K562 (cell line): ENCODE results near the gene PARD3.

Source experiments
- CBFA2T2 ChIP-seq: fragments of 450-650 bp; conservative IDR thresholded peaks from 2 replicates; pipeline ENCODE4 v1.6.1; 2017; ENCODE audit warnings: mild to moderate bottlenecking
- HMG20A ChIP-seq: fragments of 450-650 bp; formaldehyde crosslinking; conservative IDR thresholded peaks from 2 replicates; pipeline ENCODE4 v1.4.0; 2020; ENCODE audit warnings: mild to moderate bottlenecking, mixed read lengths
- MCM5 ChIP-seq: fragments of 450-650 bp; IDR thresholded peaks from 2 replicates; pipeline ENCODE4 v1.6.1; 2016; ENCODE audit warnings: low read depth
- PHF8 ChIP-seq: fragments of 200-600 bp; sonication (generic); IDR thresholded peaks from 2 replicates; pipeline ENCODE4 v1.6.1; 2012; ENCODE audit warnings: mixed run types, mild to moderate bottlenecking, inconsistent platforms, low read length, moderate library complexity, borderline replicate concordance
- TEAD4 ChIP-seq, 2 experiments: sonication (generic) in 1 of 2; formaldehyde crosslinking in 1 of 2; IDR thresholded peaks; 2 replicates each; pipeline versions ENCODE4 v1.6.1 to v1.8.0; 2012 to 2022; ENCODE audit warnings: borderline replicate concordance in 1 of 2, inconsistent platforms in 1 of 2, low read length in 1 of 2, mild to moderate bottlenecking in 1 of 2, missing genetic modification reagents in 1 of 2
- YY1 ChIP-seq, 3 experiments: IDR thresholded peaks; 2 replicates each; pipeline ENCODE4 v1.6.1; 2011; ENCODE audit warnings: low read length in 2 of 3, mild to moderate bottlenecking in 2 of 3, moderate library complexity in 2 of 3, borderline replicate concordance in 1 of 3, control low read depth in 1 of 3, low read depth in 1 of 3; ENCODE audit not compliant: insufficient read depth in 3 of 3, insufficient replicate concordance in 2 of 3, control insufficient read depth in 1 of 3, insufficient read length in 1 of 3; ENCODE audit errors: extremely low read depth in 1 of 3
- TF ChIP-seq, protein P1 (sequence below), 3 experiments: IDR thresholded peaks in 2 of 3; conservative IDR thresholded peaks in 1 of 3; 2 replicates each; pipeline ENCODE4 v1.5.1; 2011 to 2012; ENCODE audit warnings: low read length in 3 of 3, mild to moderate bottlenecking in 3 of 3, control low read depth in 2 of 3, improper control_type of control experiment in 1 of 3, inconsistent platforms in 1 of 3, low read depth in 1 of 3, mixed read lengths in 1 of 3, moderate library complexity in 1 of 3; ENCODE audit not compliant: insufficient read depth in 2 of 3
- TF ChIP-seq, protein P2 (sequence below), 2 experiments: fragments of 450-650 bp; formaldehyde crosslinking in 1 of 2; IDR thresholded peaks; 2 replicates each; pipeline versions ENCODE4 v1.4.0 to v1.6.1; 2014 to 2020; ENCODE audit warnings: mild to moderate bottlenecking in 2 of 2, borderline replicate concordance in 1 of 2, low read depth in 1 of 2
- TF ChIP-seq, protein P3 (sequence below): sonication (generic); formaldehyde crosslinking; IDR thresholded peaks from 2 replicates; pipeline ENCODE4 v1.9.0; 2022; ENCODE audit warnings: mild to moderate bottlenecking, missing genetic modification reagents

DNA sequence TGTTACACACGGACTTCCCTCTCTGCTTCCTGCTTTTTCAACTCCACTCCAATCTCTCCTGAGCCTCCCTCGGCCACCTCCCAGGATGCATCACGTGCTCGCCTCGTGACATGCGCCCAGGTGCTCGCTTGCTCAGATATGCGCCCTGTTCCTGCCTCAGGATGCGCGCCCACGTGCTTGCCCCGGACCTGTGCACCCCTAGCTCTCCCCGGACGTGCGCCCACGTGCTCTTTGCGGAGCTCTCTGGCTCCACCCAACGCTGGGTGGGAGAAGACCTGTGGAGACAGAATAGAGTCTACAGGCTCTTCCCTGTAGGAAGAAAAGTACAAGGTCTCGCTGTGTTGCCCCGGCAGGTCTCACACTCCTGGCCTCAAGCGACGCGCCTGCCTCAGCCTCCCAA is 23.1 kb downstream of the PARD3 start:
- no peak for TF ChIP-seq HMG20A (CRISPR knock-in tag)
- TF ChIP-seq, protein P1, sequence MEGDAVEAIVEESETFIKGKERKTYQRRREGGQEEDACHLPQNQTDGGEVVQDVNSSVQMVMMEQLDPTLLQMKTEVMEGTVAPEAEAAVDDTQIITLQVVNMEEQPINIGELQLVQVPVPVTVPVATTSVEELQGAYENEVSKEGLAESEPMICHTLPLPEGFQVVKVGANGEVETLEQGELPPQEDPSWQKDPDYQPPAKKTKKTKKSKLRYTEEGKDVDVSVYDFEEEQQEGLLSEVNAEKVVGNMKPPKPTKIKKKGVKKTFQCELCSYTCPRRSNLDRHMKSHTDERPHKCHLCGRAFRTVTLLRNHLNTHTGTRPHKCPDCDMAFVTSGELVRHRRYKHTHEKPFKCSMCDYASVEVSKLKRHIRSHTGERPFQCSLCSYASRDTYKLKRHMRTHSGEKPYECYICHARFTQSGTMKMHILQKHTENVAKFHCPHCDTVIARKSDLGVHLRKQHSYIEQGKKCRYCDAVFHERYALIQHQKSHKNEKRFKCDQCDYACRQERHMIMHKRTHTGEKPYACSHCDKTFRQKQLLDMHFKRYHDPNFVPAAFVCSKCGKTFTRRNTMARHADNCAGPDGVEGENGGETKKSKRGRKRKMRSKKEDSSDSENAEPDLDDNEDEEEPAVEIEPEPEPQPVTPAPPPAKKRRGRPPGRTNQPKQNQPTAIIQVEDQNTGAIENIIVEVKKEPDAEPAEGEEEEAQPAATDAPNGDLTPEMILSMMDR (IDR thresholded peaks at IDR 0.05 in 2 of 3, conservative IDR thresholded peaks at IDR 0.05 in 1 of 3; ENCODE audit: insufficient read depth in 2 of 3, low read depth in 1 of 3, low read length in 3 of 3): peak; percentile 50 to 55 (median 53); a peak in 5 of 6 replicates
- TF ChIP-seq PHF8: no peak
- TF ChIP-seq, protein P2, sequence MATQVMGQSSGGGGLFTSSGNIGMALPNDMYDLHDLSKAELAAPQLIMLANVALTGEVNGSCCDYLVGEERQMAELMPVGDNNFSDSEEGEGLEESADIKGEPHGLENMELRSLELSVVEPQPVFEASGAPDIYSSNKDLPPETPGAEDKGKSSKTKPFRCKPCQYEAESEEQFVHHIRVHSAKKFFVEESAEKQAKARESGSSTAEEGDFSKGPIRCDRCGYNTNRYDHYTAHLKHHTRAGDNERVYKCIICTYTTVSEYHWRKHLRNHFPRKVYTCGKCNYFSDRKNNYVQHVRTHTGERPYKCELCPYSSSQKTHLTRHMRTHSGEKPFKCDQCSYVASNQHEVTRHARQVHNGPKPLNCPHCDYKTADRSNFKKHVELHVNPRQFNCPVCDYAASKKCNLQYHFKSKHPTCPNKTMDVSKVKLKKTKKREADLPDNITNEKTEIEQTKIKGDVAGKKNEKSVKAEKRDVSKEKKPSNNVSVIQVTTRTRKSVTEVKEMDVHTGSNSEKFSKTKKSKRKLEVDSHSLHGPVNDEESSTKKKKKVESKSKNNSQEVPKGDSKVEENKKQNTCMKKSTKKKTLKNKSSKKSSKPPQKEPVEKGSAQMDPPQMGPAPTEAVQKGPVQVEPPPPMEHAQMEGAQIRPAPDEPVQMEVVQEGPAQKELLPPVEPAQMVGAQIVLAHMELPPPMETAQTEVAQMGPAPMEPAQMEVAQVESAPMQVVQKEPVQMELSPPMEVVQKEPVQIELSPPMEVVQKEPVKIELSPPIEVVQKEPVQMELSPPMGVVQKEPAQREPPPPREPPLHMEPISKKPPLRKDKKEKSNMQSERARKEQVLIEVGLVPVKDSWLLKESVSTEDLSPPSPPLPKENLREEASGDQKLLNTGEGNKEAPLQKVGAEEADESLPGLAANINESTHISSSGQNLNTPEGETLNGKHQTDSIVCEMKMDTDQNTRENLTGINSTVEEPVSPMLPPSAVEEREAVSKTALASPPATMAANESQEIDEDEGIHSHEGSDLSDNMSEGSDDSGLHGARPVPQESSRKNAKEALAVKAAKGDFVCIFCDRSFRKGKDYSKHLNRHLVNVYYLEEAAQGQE (IDR thresholded peaks at IDR 0.05; ENCODE audit: borderline replicate concordance): peak; percentile 53
- TF ChIP-seq, protein P2 (CRISPR knock-in tag; IDR thresholded peaks at IDR 0.05; ENCODE audit: low read depth): no peak
- no peak for TF ChIP-seq CBFA2T2
- no peak for TF ChIP-seq YY1 (IDR thresholded peaks at IDR 0.05; ENCODE audit: borderline replicate concordance in 1 of 3, control insufficient read depth in 1 of 3, extremely low read depth in 1 of 3, insufficient read depth in 3 of 3, insufficient read length in 1 of 3, insufficient replicate concordance in 2 of 3, low read depth in 1 of 3, low read length in 2 of 3)
- TF ChIP-seq MCM5: no peak
- TF ChIP-seq, protein P3, sequence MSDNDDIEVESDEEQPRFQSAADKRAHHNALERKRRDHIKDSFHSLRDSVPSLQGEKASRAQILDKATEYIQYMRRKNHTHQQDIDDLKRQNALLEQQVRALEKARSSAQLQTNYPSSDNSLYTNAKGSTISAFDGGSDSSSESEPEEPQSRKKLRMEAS (CRISPR knock-in tag): peak; percentile 99
- no peak for TF ChIP-seq TEAD4 (IDR thresholded peaks at IDR 0.05; ENCODE audit: low read length)
- TF ChIP-seq TEAD4 (CRISPR knock-in tag; IDR thresholded peaks at IDR 0.05; ENCODE audit: borderline replicate concordance): peak; percentile 55; the same call in 1 of the 2 replicates
